Measurements from ENCODE around the gene TTC33. TPM values are rescaled to one million over a fixed set of nuclear protein-coding genes. Genes with fewer than 3 reads are reported as not detected.

TTC33 gene
- polyA plus RNA-seq, 3 donors = 3.6 to 5.3 (median 4.9) TPM

DNA sequence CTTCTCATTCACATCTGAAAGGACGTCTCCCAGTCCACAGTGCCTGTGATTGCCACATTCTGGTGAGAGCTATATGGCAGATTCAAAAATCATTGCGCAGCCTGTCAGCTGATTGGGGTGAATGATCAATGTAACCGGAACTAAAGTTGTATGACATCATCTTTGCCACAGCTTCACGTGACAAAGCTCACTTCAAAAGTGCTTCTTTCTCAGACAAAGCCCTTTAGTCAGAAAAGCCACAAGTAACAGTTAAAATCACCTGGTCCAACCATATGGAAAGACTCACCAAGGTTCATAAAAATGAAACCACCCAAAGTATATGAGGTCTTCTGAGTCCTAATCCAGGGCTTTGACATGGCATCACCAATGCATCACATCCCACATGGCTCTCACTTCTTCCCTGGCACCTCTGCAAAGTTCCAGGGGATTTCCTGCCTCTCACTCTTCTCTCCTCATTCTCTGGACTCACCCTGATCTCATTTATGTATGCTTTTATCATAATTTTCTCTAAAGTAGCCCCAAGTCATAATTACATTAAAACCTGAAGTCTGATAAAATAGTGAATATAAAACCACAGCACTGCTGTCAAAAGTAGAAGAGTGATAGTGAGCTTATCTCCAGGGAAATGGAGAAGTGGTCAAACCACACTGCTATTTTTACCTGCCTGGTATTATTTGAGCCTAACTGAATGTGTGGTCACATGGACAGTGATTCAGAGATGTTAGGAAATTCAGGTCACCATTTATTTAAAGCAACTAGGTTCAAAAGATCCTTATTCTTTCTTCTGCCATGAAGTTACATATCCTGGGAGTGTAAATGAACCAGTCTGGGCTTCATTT is 269.1 kb downstream of the TTC33 start:
- no peak overlapping the region for H3K27ac ChIP-seq (ENCODE audit: low read depth, low read length)
- 52 to 77% (median 64%) methylated on average over 4 of the region's 4 CpGs for WGBS, 3 donors

DNA sequence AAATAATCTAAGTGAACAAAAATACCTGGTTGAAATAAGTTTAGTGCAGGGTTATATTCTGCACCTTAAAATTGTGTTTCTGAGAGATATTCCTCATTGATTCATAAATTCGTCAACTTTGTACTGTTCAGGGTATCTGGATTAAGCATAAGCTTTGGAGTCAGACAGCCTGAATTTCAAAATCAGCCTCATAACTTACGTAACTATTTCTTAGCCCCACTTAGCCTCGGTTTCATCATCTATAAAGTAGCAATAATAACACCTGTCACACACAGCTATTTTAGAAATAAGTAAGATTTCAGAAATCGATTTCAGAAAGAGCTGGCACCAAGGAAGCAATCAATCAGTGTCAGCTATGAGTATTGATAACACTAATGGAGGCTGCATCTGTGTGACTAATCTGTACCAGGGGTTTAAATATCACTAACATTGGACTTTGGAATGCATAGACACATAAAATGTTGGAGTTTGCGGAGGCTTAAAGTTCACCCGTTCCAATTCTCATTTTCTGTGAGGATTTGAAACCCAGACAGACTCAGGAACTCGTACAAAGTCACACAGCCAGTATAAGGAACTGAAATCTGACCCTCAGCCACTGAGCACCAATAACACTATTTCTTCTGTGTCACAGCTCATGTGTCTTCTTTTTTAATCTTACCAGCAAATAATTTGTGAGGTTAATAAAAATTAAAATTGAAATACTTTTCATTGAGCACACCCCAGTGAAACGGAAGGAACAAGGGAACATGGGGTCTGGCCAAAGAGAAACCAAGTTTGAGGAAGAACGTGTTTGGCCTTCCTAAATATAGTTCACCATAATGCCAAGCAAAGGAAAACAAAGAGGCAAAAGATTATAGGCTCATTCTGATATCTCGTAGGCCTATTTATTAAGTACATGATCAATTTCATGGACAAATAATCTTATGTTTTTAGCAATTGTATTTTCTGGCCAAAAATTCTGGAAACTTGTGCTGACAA is 270.5 kb downstream of the TTC33 start:
- WGBS, 3 donors = 44 to 64% (median 49%) methylated on average over 10 of the region's 10 CpGs

DNA sequence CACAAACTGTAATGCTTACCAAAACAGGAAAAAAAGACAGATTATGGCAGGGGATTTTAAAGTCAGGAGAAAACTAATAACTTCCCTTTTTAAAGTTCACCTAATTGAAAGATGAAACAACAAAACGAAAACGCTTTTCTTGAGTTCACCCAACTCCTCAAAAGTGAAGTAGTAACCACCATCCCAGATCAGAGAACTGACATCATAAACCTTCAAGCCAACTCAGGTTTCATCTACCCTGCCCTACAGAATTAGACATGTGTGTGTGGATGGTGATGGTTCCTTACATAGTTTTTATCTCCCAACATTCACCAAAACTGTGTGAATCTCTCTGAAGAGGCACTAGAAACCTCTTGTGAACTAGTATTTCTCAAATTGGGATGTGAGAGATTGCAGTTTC is 271.3 kb downstream of the TTC33 start:
- WGBS, 3 donors = 54 to 82% (median 65%) methylated on average over 2 of the region's 2 CpGs
- no peak overlapping the region for H3K27ac ChIP-seq (ENCODE audit: low read depth, low read length)

More for the DNA sequence above, 270.5 kb downstream of the TTC33 start:
- no peak overlapping the region for H3K27ac ChIP-seq (ENCODE audit: low read depth, low read length)

DNA sequence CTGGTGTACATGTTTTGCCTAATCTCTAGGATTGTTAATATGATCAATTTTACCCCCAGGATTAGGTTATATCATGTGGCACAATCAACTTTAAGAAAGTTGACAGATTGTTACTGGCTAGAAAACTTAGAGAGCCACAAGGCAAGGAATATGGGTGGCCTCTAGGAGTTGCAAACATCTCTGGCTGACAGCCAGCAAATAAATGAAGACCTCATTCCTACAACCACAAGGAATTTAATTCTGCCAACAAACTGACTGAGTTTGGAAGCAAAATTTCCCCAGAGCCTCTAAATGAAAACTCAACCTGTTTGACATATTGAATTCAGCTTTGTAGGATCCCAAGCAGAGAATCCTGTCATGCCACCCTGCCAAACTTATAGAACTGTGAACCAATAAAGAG is 272.4 kb downstream of the TTC33 start:
- H3K27ac ChIP-seq (ENCODE audit: low read depth, low read length) = no peak overlapping the region

DNA sequence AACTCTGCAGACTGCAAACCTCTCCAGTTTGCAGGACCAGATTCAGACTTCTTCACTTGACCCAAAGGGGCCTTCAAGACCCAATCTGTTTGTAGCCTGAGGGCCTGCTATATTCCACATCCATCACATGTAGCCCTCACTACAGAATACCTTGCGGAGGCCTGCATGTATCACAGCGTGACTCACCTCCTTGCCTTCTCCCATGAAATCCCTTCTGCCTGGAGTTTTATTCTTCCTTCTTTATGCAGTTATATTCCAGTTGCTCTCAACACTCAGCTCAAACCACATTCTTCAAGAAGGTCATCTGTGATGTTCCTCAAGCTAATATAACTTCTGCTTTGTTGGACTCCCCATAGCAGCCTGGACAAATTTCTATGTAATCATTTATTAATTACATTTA is 274.5 kb downstream of the TTC33 start:
- H3K27ac ChIP-seq (ENCODE audit: low read depth, low read length) = no peak overlapping the region
- WGBS, 3 donors = 95 to 98% (median 96%) methylated on average over 2 of the region's 2 CpGs

DNA sequence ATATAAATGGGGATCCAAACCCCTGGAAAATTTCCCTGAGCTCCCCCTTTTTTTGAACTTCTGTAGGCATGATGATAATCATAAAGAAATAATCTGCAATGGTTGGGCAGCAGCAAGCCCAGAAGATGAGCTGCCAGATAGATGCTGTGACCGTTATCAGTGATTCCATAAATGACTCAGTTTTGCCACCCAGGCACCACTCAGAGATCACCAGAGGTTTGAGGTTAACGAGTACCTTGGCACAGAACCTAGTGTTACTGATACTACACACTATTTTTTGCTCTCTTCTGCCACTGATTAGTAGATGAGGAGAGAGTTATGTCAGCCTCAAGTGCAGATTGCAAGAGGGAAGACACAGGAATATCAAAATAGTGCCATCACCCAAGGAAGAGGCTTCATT is 275.4 kb downstream of the TTC33 start:
- no peak overlapping the region for H3K27ac ChIP-seq (ENCODE audit: low read depth, low read length)
- 75 to 78% (median 78%) methylated on average over 2 of the region's 2 CpGs for WGBS, 3 donors

DNA sequence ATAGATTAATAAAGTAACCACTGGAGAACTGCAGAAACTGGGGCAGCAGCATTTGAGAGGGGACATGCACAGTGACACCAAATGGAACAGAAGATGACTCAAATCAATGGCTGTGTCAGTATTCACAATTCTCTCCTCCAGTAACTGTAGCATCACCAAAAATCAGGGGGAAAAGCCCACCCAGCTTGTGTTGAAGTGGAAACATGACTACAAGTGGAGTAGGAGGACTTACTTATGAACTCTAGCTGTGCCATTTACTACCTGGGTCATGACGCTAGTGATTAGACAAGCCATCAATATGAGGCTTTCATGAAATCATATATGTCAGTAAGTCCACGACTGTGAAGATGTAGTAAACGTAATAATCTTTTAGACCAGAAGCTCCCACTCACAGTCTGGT is 275.8 kb downstream of the TTC33 start:
- 45 to 65% (median 46%) methylated on average over 3 of the region's 3 CpGs for WGBS, 3 donors
- H3K27ac ChIP-seq (ENCODE audit: low read depth, low read length) = no peak overlapping the region

DNA sequence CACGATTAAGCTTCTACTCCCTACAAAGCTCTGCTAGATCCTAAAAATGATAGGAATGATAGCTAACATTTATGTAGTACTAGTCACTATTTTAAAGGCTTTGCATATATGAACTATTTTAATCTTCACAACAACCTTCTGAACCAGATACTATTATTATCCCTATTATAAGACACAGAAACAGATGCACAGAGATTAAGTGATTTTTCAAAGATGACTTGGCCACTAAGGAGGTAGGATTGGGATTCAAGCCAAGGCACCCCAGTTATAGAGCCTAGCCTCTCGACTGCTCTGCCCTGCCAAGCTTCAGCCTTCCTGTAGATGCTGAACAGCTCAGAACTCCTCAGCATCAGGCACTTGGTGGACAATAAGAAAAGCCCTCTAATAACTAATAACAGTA is 277.0 kb downstream of the TTC33 start:
- WGBS, 3 donors = 79 to 88% (median 85%) methylated on average over 2 of the region's 2 CpGs
- H3K27ac ChIP-seq (ENCODE audit: low read depth, low read length) = no peak overlapping the region

DNA sequence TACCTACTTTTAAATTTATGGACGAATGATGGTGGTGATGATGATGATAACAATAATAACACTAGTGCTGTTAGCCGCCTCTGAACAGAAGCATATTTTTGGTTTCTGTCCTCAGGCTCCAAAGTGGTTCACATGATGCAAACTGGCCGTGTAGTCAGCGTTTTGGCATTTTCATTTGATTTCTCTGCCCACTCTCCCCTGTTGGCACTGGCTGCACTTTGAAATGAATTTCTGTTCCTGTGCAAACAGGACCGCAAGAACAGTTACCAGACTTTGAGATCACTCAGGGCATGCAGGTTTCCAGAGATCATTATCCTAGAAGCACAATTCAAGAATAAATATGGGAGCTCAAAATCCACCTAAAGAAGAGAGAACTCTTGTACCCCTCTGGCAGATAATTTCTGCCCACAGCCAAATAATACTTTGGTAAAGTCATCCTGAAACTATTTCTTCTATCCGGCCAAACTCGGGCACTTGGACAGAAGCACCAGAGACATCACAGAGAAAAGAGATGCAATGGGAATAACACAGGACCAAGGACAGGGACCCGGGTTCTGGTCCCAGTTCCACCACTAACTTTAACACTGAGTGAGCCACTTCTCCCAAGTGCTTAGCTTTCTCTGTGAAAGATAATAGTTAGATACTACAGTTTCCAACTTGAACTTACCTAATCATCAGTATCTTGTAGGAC is 277.8 kb downstream of the TTC33 start:
- H3K27ac ChIP-seq (ENCODE audit: low read depth, low read length) = no peak overlapping the region

DNA sequence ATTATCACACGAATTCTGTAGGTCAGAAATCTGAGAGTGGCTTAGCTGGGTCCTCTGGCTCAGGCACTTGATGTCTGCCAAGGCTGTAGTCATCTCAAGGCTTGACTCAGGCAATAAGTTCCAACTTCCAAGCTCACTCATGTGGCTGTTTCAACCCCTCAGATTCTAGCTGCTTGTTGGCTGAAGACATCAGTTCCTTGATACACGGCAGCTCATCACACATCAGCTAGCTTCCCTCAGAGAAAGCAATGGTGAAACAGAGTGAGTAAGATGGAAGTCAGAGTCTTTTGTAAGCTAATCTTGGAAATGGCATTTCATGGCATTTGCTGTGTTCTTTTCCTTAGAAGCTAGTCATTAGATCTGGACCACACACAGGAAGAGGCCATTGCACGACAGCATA is 280.2 kb downstream of the TTC33 start:
- no peak overlapping the region for H3K27ac ChIP-seq (ENCODE audit: low read depth, low read length)
- WGBS, 3 donors = 87 to 91% (median 89%) methylated on average over 3 of the region's 3 CpGs

More for the DNA sequence above, 277.8 kb downstream of the TTC33 start:
- 77 to 87% (median 85%) methylated on average over 8 of the region's 8 CpGs for WGBS, 3 donors

DNA sequence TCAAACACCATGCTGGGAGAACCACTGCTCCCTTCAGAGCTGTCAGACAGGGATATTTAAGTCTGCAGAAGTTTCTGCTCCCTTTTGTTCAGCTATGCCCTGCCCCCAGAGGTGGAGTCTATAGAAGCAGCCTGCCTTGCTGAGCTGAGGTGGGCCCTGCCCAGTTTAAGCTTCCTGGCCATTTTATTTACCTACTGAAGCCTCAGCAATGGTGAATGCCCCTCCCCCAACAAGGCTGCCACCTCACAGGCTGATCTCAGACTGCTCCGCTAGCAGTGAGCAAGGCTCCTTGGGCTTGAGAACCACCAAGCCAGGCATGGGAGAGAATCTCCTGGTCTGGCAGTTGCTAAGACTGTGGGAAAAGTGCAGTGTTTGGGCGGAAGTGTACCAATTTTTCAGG is 281.5 kb downstream of the TTC33 start:
- WGBS, 3 donors = 94 to 100% (median 95%) methylated on average over 2 of the region's 2 CpGs
- no peak overlapping the region for H3K27ac ChIP-seq (ENCODE audit: low read depth, low read length)

DNA sequence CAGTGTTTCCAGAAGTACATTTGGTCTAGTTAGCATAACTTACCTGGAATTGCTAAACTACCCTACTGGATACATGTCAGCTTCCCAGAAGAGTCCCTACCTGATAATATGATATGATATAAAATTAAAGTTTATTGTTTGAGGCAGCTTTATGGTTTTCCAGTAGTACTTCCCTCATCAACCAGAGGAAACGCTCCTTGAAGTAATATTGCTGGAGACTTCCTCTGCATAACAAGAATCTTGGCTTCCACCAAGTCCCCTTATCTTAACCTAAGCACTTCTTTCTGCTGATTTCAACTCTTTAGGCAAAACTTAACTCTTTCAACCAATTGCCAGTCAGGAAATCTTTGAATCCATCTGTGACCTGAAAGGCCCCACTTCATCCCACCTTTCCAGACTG is 290.3 kb downstream of the TTC33 start:
- 26 to 47% (median 40%) methylated on average over 1 of the region's 1 CpG for WGBS, 3 donors
- no peak overlapping the region for H3K27ac ChIP-seq (ENCODE audit: low read depth, low read length)

DNA sequence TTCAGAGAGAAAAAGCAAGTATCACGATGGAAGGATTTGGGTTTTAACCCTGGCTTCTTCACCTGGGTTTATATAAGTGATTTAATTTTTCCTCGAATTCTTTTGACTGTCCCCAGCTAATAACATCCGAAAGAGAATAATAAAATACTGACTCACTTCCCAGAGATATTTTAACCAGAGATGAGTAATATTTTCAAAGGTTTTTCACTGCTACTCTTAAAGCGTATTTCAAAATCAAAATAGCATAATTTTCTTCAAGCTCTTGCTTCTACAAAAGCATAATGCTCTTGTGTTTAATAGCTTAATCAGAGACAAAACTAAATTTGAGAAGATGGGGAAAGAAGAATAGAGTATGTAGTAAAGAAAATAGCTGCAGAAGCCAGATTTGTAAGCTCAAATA is 291.2 kb downstream of the TTC33 start:
- H3K27ac ChIP-seq (ENCODE audit: low read depth, low read length) = no peak overlapping the region
- 68 to 80% (median 77%) methylated on average over 4 of the region's 4 CpGs for WGBS, 3 donors

Other genes starting within 250 kb of the TTC33 start
- 10 to 100 TPM in 2 of 3 donors, 1 to 10 TPM in 1; 6.0 to 52.5 (median 18.5) TPM for gene PTGER4, start 76.0 kb downstream of the TTC33 start, polyA plus RNA-seq
- 10 to 100 TPM; 17.8 to 38.2 (median 31.5) TPM for gene PRKAA1, start 42.4 kb upstream of the TTC33 start, polyA plus RNA-seq
- 1,000 to 10,000 TPM in 2 of 3 donors, 100 to 1,000 TPM in 1; 968 to 2,235 (median 1,717) TPM for gene RPL37, start 79.3 kb upstream of the TTC33 start, polyA plus RNA-seq
- 10 to 100 TPM in 1 of 3 donors, 1 to 10 TPM in 2; 1.7 to 19.0 (median 6.7) TPM for gene CARD6, start 85.4 kb upstream of the TTC33 start, polyA plus RNA-seq
- gene C7, start 153.5 kb upstream of the TTC33 start, polyA plus RNA-seq = 100 to 1,000 TPM; 154 to 737 (median 477) TPM